ENCODE data around the gene JARID2.

Gene JARID2

DNA sequence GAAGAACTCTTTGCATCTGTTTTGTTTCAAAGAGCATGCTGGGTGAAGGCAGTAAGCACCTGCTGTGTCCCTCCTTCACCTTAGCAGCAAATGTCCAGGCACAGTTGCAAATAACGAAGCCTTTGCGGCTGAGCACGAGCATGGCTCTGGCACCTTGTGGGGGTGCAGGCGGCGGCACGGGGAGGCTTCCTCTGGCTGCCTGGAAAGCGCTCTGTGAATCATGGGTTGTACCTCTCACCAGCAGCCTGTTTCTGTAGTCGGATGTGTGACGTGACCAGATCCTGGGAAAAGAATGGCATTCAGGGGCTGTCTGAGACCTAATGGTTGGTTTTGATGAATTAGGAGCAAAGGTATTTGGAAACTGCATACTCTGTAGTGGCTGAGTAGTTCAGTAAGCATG lies 272.2 kb downstream of the JARID2 start:
- DNase-seq (ENCODE audit: low read depth in 1 of 2, low spot score in 1 of 2), result no peak
- TF ChIP-seq JUND (IDR thresholded peaks at IDR 0.05; ENCODE audit: low read depth), result no peak
- in situ Hi-C loops (cut with HindIII; ENCODE audit: low pct_unique_long_range_greater_than_20kb, low sequenced_read_pairs), result no loop called here

DNA sequence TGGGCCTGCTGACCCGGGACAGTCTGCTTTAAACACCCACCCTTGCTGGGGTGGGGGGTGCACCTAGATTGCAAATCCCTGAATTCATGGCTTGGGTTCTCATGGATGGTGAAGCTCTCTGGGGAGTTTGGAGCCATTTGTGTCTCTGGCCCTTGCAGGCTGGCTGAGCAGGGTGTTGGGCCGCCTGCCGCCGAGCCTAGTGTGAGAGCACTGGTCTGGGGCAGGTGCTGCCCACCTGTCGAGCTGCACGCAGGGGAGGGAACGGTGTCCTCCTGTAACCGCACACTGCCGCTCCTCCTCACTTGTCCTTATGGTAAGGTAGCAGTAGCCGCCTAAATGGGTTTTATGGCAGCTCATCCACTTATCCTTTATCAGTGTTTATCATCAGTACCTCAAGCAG lies 273.0 kb downstream of the JARID2 start:
- TF ChIP-seq JUND (IDR thresholded peaks at IDR 0.05; ENCODE audit: low read depth), result no peak
- in situ Hi-C loops (cut with HindIII; ENCODE audit: low pct_unique_long_range_greater_than_20kb, low sequenced_read_pairs), result no loop called here
- DNase-seq (ENCODE audit: low read depth in 1 of 2, low spot score in 1 of 2), result no peak

- no peak for TF ChIP-seq JUND (IDR thresholded peaks at IDR 0.05; ENCODE audit: low read depth)
- in situ Hi-C loops (cut with HindIII; ENCODE audit: low pct_unique_long_range_greater_than_20kb, low sequenced_read_pairs), result no loop called here
- no peak for DNase-seq (ENCODE audit: low read depth in 1 of 2, low spot score in 1 of 2)
Measured at GRCh38 chr6:15519681-15520080, 273.8 kb downstream of the JARID2 start.

DNA sequence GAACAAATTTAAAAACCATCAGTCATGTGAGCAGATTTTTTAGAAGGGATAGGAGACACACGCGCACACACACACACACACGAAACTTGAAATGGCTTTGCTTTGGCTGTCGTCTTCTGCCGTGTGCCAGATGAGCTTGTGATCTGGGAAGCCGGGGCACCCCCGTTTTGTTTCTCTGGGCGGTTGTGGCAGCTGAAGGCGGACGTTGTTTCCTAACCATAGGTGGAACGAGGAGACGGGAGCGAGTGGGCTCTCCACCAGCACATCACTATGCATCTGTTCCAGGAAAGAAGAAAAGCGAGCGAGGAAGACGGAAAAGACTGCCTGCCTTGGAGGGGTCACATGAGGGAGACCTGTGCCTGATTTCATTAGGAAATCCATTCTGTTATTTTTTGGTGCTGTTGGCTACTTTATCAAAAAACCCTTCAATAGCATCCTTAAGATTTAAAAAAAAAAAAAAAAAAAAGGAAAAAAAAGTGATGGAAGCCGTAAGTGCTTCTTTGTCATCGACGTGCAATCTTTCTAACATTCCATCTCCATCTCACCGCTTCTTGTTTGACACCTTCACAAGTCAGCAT lies 274.8 kb downstream of the JARID2 start:
- TF ChIP-seq JUND (IDR thresholded peaks at IDR 0.05; ENCODE audit: low read depth), result no peak
- DNase-seq (ENCODE audit: low read depth in 1 of 2, low spot score in 1 of 2), result no peak
- in situ Hi-C loops (cut with HindIII; ENCODE audit: low pct_unique_long_range_greater_than_20kb, low sequenced_read_pairs), result no loop called here

DNA sequence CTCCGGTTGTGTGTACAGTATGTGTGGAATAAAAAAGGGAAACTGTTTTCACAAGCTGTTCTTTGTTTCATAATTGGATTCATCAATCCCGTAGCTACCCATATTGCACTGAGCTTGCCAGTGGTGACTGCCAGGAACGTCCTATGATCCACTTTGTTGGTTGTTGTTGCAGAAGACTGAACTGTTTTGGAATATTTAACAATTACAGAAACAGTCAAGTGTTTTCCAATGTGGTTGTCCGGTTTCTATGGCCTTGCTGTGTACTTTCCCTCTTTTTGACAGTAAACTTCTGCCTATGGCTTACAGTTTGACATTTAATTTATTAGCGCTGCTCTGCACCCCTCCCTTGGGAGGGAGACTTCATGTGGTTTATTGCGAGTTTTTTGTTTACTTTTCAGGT lies 275.7 kb downstream of the JARID2 start:
- in situ Hi-C loops (cut with HindIII; ENCODE audit: low pct_unique_long_range_greater_than_20kb, low sequenced_read_pairs), result no loop called here
- no peak for DNase-seq (ENCODE audit: low read depth in 1 of 2, low spot score in 1 of 2)
- no peak for TF ChIP-seq JUND (IDR thresholded peaks at IDR 0.05; ENCODE audit: low read depth)

DNA sequence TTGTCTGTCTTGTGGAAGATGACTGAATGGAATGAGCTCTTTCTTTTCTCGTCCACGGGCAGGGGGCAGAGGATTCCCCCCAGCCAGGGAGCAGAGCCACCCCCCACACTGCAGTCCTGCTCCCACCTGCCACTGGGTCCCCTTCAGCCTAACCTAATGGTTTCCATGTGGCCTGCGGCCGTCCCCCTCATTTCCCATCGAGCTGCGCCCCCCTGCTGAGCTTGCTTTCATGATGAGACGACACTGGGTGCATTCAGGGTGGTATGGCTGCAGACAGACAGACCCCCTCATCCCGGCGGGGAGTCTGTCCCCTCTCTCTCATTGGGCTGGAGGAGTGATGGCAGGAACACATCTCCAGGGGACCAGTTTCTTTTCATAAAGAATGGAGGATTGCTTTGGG lies 276.2 kb downstream of the JARID2 start:
- no peak for DNase-seq (ENCODE audit: low read depth in 1 of 2, low spot score in 1 of 2)
- in situ Hi-C loops (cut with HindIII; ENCODE audit: low pct_unique_long_range_greater_than_20kb, low sequenced_read_pairs), result no loop called here
- no peak for TF ChIP-seq JUND (IDR thresholded peaks at IDR 0.05; ENCODE audit: low read depth)

- no peak for DNase-seq (ENCODE audit: low read depth in 1 of 2, low spot score in 1 of 2)
- in situ Hi-C loops (cut with HindIII; ENCODE audit: low pct_unique_long_range_greater_than_20kb, low sequenced_read_pairs), result no loop called here
- no peak for TF ChIP-seq JUND (IDR thresholded peaks at IDR 0.05; ENCODE audit: low read depth)
Measured at GRCh38 chr6:15522427-15522826, 276.6 kb downstream of the JARID2 start.

GRCh38 chr6:15522856-15523529 lies 277.1 kb downstream of the JARID2 start:
- DNase-seq (ENCODE audit: low read depth in 1 of 2, low spot score in 1 of 2), result no peak
- in situ Hi-C loops (cut with HindIII; ENCODE audit: low pct_unique_long_range_greater_than_20kb, low sequenced_read_pairs), result no loop called here

DNA sequence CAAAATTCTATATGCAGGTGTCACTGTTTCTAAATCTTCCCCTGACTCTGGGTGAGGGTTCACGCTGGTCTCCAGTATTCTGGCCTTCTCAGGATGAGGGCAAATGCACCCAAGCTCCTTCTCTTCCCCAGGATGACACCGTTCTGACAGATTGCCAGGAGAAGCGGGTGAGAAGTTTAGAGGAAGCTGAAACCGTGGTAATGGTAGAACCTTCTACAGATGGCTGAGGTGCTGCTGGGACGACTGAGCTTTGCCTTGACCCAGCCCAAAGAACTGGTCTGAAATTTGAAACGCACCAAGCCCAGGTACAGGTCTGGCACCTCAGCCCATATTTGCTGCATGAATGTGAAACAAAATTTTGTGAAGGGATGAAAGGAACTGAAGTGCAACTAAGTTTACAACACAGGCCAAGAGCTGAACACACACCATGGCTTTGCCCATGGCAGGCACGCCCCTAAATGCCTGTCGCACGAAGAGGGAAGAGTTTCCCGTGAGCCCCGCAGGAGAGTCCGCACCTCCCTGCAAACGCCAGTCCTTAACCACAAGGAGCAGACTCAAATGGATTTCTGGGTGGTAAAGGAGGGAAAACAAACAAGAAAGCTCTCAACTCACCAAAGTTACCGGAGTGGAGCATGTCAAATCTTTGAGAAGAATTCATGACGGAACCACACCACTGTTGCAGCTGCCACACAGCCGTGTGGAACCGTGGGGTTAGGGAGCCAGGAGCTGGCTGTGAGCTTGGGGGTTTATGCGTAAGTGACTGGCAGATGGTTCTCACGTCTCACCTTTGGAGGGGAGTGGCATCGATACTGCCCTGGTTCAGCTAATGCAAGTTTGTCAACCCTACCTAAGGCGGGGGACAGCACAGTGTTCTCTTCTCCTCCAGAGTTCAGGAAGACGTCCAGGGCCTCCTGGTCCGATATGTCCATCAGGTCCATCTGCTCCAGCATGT lies 278.1 kb downstream of the JARID2 start:
- no peak for DNase-seq (ENCODE audit: low read depth in 1 of 2, low spot score in 1 of 2)
- TF ChIP-seq JUND (IDR thresholded peaks at IDR 0.05; ENCODE audit: low read depth), result no peak
- in situ Hi-C loops (cut with HindIII; ENCODE audit: low pct_unique_long_range_greater_than_20kb, low sequenced_read_pairs), result no loop called here

More at GRCh38 chr6:15522856-15523529, 277.1 kb downstream of the JARID2 start:
- TF ChIP-seq JUND (IDR thresholded peaks at IDR 0.05; ENCODE audit: low read depth), result no peak

DNA sequence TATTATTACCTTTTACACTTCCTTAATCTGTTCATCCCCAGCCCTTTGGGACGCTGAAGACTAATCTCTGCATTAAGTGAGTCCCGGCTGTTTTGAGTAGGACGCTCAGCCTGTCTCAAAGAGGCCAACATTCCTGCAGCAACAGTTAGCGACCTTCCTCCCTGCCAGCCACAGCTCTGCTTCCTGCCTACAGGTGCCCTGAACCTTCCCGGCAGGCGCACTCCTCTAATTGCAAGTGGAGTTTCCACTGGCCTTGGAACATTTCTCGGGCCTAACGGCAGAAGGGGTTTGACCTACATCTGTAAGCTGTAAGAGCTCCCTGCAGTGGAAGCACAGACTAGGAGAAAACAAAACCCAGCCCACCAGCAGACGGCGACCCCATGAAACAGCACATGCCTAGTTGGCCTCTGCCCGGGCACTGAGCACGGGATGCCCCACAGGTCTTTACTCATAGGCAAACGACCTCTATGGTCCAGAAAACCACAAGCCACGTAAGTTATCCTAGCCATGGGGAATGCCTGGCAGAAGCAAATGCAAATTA lies 279.1 kb downstream of the JARID2 start:
- in situ Hi-C loops (cut with HindIII; ENCODE audit: low pct_unique_long_range_greater_than_20kb, low sequenced_read_pairs), result no loop called here
- no peak for DNase-seq (ENCODE audit: low read depth in 1 of 2, low spot score in 1 of 2)
- TF ChIP-seq JUND (IDR thresholded peaks at IDR 0.05; ENCODE audit: low read depth), result no peak

GRCh38 chr6:15526212-15526701 lies 280.4 kb downstream of the JARID2 start:
- DNase-seq (ENCODE audit: low read depth in 1 of 2, low spot score in 1 of 2), result no peak
- in situ Hi-C loops (cut with HindIII; ENCODE audit: low pct_unique_long_range_greater_than_20kb, low sequenced_read_pairs), result no loop called here
- TF ChIP-seq JUND (IDR thresholded peaks at IDR 0.05; ENCODE audit: low read depth), result no peak

- TF ChIP-seq JUND (IDR thresholded peaks at IDR 0.05; ENCODE audit: low read depth), result no peak
- no peak for DNase-seq (ENCODE audit: low read depth in 1 of 2, low spot score in 1 of 2)
- in situ Hi-C loops (cut with HindIII; ENCODE audit: low pct_unique_long_range_greater_than_20kb, low sequenced_read_pairs), result no loop called here
Measured at GRCh38 chr6:15527838-15528617, 282.2 kb downstream of the JARID2 start.

Data from T47D (cell line).